Panc1 (cell line): ENCODE measurements around the gene TLR6. TPM values are rescaled to one million over a fixed set of nuclear protein-coding genes. Genes with fewer than 3 reads are reported as not detected.

Experiments used
- ATAC-seq: fragments of 200-7000 bp; cut with Tn5 transposase; 2 replicates; pipeline ENCODE4 v1.9.1; 2020; ENCODE audit warnings: mild to moderate bottlenecking, moderate library complexity
- BruUV-seq: library from RNA; stranded (reverse); fragments of 400-500 nt; replicated peaks from 2 replicates; lab custom pipeline; 2021; lab: Mats Ljungman, UMichigan
- CTCF ChIA-PET: fragments of 300-600 bp; sonication (Branson Sonifier 250); formaldehyde crosslinking; loops from one replicate; lab custom pipeline; 2022; ENCODE audit warnings: antibody characterized with exemption; lab: Charles Lee
- POLR2A ChIA-PET: fragments of 300-600 bp; sonication (Branson Sonifier 250); formaldehyde crosslinking; loops from one replicate; lab custom pipeline; 2022; ENCODE audit warnings: antibody characterized with exemption; lab: Charles Lee
- DNase-seq: peaks from one replicate; pipeline ENCODE4 v3.0.0-alpha.2; 2010; ENCODE audit warnings: low read depth, low spot score
- H3K27ac ChIP-seq: 2 replicates; pipeline ENCODE4 v1.5.1; 2011; ENCODE audit warnings: mild to moderate bottlenecking, low read length, inconsistent platforms
- H3K27me3 ChIP-seq: fragments of 200-500 bp; sonication (Bioruptor generic); 2 replicates; pipeline ENCODE4 v1.6.0; 2014; ENCODE audit warnings: low read length, inconsistent platforms; ENCODE audit not compliant: control insufficient read depth, insufficient read depth
- H3K36me3 ChIP-seq: fragments of 200-500 bp; sonication (Bioruptor generic); 2 replicates; pipeline ENCODE4 v1.5.1; 2014; ENCODE audit warnings: inconsistent platforms, mild to moderate bottlenecking, low read length, moderate library complexity; ENCODE audit not compliant: control insufficient read depth, insufficient read depth
- H3K4me1 ChIP-seq: 2 replicates; pipeline ENCODE4 v1.5.1; 2011; ENCODE audit warnings: inconsistent platforms, mild to moderate bottlenecking, low read length, moderate library complexity; ENCODE audit not compliant: control insufficient read depth, insufficient read depth
- H3K4me3 ChIP-seq, 2 experiments: 2 replicates each; pipeline ENCODE4 v1.5.1; 2011 to 2012; ENCODE audit warnings: low read depth in 2 of 2, low read length in 2 of 2, mild to moderate bottlenecking in 2 of 2, inconsistent platforms in 1 of 2, moderate library complexity in 1 of 2
- H3K9me3 ChIP-seq: fragments of 200-500 bp; sonication (Bioruptor generic); 2 replicates; pipeline ENCODE4 v1.5.1; 2014; ENCODE audit warnings: low read depth, mild to moderate bottlenecking, inconsistent platforms, low read length, moderate library complexity; ENCODE audit not compliant: control insufficient read depth, insufficient read depth
- CTCF ChIP-seq: fragments of 450-650 bp; IDR thresholded peaks from 2 replicates; pipeline ENCODE4 v1.5.1; 2017; ENCODE audit warnings: mild to moderate bottlenecking
- POLR2AphosphoS5 ChIP-seq: IDR thresholded peaks from 2 replicates; pipeline ENCODE4 v1.6.1; 2012; ENCODE audit warnings: mild to moderate bottlenecking, low read depth, low read length, moderate library complexity
- SIN3A ChIP-seq: IDR thresholded peaks from 2 replicates; pipeline ENCODE4 v1.6.1; 2012; ENCODE audit warnings: low read depth, mild to moderate bottlenecking, low read length, moderate library complexity, borderline replicate concordance; ENCODE audit not compliant: insufficient read depth
- TCF7L2 ChIP-seq: IDR thresholded peaks from 2 replicates; pipeline ENCODE4 v1.6.1; 2011; ENCODE audit warnings: mild to moderate bottlenecking, low read depth, low read length, inconsistent platforms
- in situ Hi-C: cut with HindIII; loops from 2 replicates; pipeline ENCODE4 v1.10.0; 2016; ENCODE audit warnings: low sequenced_read_pairs, low pct_unique_long_range_greater_than_20kb
- intact Hi-C: fragments of 100-400 bp; cut with micrococcal nuclease; formaldehyde crosslinking; loops from one replicate; pipeline ENCODE4 v1.10.0; 2022; ENCODE audit not compliant: unreplicated experiment
- total RNA-seq: library from RNA; stranded (reverse); gene quantifications from one replicate; pipeline ENCODE4 v1.2.1, GENCODE V29; 2021; ENCODE audit not compliant: unreplicated experiment
- TF ChIP-seq, protein P1 (sequence below), 2 experiments: IDR thresholded peaks; 2 replicates each; pipeline ENCODE4 v1.6.1; 2011 to 2012; ENCODE audit warnings: low read depth in 2 of 2, control low read depth in 1 of 2, low read length in 1 of 2, mild to moderate bottlenecking in 1 of 2, moderate library complexity in 1 of 2; ENCODE audit not compliant: insufficient read depth in 1 of 2

Gene TLR6
- total RNA-seq, 1 experiment from 2014 or later: 1.1 TPM

- ChIA-PET CTCF (no interaction called here), POLR2A (no interaction called here)
- Histone ChIP-seq H3K27me3 (no peaks in the 10 kb centered on the region), H3K9me3 (no peaks in the 10 kb centered on the region), H3K4me3 (no peak overlapping the region), H3K4me1 (no peaks in the 10 kb centered on the region), H3K27ac (no peak overlapping the region), H3K36me3 (no peaks in the 10 kb centered on the region)
- DNase-seq (no peak), ATAC-seq (no peak)
- intact Hi-C loops (no loop called here), in situ Hi-C loops (no loop called here)
- BruUV-seq: no TSS peak
- TF ChIP-seq CTCF (no peak), POLR2AphosphoS5 (no peak), SIN3A (no peak), TCF7L2 (no peak)
- TF ChIP-seq, protein P1, sequence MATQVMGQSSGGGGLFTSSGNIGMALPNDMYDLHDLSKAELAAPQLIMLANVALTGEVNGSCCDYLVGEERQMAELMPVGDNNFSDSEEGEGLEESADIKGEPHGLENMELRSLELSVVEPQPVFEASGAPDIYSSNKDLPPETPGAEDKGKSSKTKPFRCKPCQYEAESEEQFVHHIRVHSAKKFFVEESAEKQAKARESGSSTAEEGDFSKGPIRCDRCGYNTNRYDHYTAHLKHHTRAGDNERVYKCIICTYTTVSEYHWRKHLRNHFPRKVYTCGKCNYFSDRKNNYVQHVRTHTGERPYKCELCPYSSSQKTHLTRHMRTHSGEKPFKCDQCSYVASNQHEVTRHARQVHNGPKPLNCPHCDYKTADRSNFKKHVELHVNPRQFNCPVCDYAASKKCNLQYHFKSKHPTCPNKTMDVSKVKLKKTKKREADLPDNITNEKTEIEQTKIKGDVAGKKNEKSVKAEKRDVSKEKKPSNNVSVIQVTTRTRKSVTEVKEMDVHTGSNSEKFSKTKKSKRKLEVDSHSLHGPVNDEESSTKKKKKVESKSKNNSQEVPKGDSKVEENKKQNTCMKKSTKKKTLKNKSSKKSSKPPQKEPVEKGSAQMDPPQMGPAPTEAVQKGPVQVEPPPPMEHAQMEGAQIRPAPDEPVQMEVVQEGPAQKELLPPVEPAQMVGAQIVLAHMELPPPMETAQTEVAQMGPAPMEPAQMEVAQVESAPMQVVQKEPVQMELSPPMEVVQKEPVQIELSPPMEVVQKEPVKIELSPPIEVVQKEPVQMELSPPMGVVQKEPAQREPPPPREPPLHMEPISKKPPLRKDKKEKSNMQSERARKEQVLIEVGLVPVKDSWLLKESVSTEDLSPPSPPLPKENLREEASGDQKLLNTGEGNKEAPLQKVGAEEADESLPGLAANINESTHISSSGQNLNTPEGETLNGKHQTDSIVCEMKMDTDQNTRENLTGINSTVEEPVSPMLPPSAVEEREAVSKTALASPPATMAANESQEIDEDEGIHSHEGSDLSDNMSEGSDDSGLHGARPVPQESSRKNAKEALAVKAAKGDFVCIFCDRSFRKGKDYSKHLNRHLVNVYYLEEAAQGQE (IDR thresholded peaks at IDR 0.05; ENCODE audit: insufficient read depth in 1 of 2, low read depth in 2 of 2, low read length in 1 of 2): no peak
These were observed 65.6 kb downstream of the TLR6 start for GRCh38 chr4:38791010-38791409.

- in situ Hi-C loops: no loop called here
- DNase-seq (no peak), ATAC-seq (no peak)
- no peak overlapping the region for H3K4me3 ChIP-seq
- ChIA-PET POLR2A (no interaction called here), CTCF (no interaction called here)
- no peaks in the 10 kb centered on the region for H3K4me1 ChIP-seq
- no peaks in the 10 kb centered on the region for H3K9me3 ChIP-seq
- no peak overlapping the region for H3K27ac ChIP-seq
- no peaks in the 10 kb centered on the region for H3K36me3 ChIP-seq
- intact Hi-C loops: no loop called here
- no peaks in the 10 kb centered on the region for H3K27me3 ChIP-seq
- no TSS peak for BruUV-seq
- TF ChIP-seq TCF7L2 (no peak), SIN3A (no peak)
These were observed 68.3 kb downstream of the TLR6 start for GRCh38 chr4:38788317-38788716.

GRCh38 chr4:38787693-38788092, 68.9 kb downstream of the TLR6 start:
- ChIA-PET CTCF (no interaction called here), POLR2A (no interaction called here)
- Histone ChIP-seq H3K27me3 (no peaks in the 10 kb centered on the region), H3K9me3 (no peaks in the 10 kb centered on the region), H3K36me3 (no peaks in the 10 kb centered on the region), H3K27ac (no peak overlapping the region), H3K4me1 (no peaks in the 10 kb centered on the region), H3K4me3 (no peak overlapping the region)
- BruUV-seq: no TSS peak
- TF ChIP-seq CTCF (no peak), SIN3A (no peak), TCF7L2 (no peak)
- TF ChIP-seq, protein P1 (IDR thresholded peaks at IDR 0.05; ENCODE audit: insufficient read depth in 1 of 2, low read depth in 2 of 2, low read length in 1 of 2): no peak
- ATAC-seq: no peak
- in situ Hi-C loops (no loop called here), intact Hi-C loops (no loop called here)
- no peak for DNase-seq
